DMS 273 (cell line): ENCODE results near the gene CTNNA3.

ENCODE experiments used
- DNase-seq: peaks from one replicate; lab custom pipeline; 2025; ENCODE audit not compliant: unreplicated experiment; lab: John Stamatoyannopoulos, UW

Gene CTNNA3

GRCh38 chr10:66782144-66782543, 913.9 kb downstream of the CTNNA3 start:
- no peak for DNase-seq

GRCh38 chr10:66780796-66781195, 915.2 kb downstream of the CTNNA3 start:
- DNase-seq = no peak

- DNase-seq = no peak
Measured at GRCh38 chr10:66778351-66778750, 917.6 kb downstream of the CTNNA3 start.

- no peak for DNase-seq
Measured at GRCh38 chr10:66777665-66778064, 918.3 kb downstream of the CTNNA3 start.

GRCh38 chr10:66773472-66773817, 922.5 kb downstream of the CTNNA3 start:
- no peak for DNase-seq

GRCh38 chr10:66772548-66773471, 923.2 kb downstream of the CTNNA3 start:
- no peak for DNase-seq

- no peak for DNase-seq
Measured at GRCh38 chr10:66767707-66768106, 928.3 kb downstream of the CTNNA3 start.

GRCh38 chr10:66762218-66762729, 933.7 kb downstream of the CTNNA3 start:
- DNase-seq = no peak

- no peak for DNase-seq
Measured at GRCh38 chr10:66760941-66761340, 935.1 kb downstream of the CTNNA3 start.

- no peak for DNase-seq
Measured at GRCh38 chr10:66755474-66755873, 940.5 kb downstream of the CTNNA3 start.

GRCh38 chr10:66752714-66753113, 943.3 kb downstream of the CTNNA3 start:
- DNase-seq = no peak

GRCh38 chr10:66748217-66748616, 947.8 kb downstream of the CTNNA3 start:
- no peak for DNase-seq

- no peak for DNase-seq
Measured at GRCh38 chr10:66747451-66747850, 948.5 kb downstream of the CTNNA3 start.

- no peak for DNase-seq
Measured at GRCh38 chr10:66746711-66747110, 949.3 kb downstream of the CTNNA3 start.

- no peak for DNase-seq
Measured at GRCh38 chr10:66746246-66746645, 949.7 kb downstream of the CTNNA3 start.

- DNase-seq = no peak
Measured at GRCh38 chr10:66744915-66745314, 951.1 kb downstream of the CTNNA3 start.

GRCh38 chr10:66737241-66737640, 958.8 kb downstream of the CTNNA3 start:
- no peak for DNase-seq

- no peak for DNase-seq
Measured at GRCh38 chr10:66723608-66724400, 972.2 kb downstream of the CTNNA3 start.

- DNase-seq = no peak
Measured at GRCh38 chr10:66719483-66719882, 976.5 kb downstream of the CTNNA3 start.

- no peak for DNase-seq
Measured at GRCh38 chr10:66717231-66717981, 978.6 kb downstream of the CTNNA3 start.

- no peak for DNase-seq
Measured at GRCh38 chr10:66714741-66715140, 981.3 kb downstream of the CTNNA3 start.
